ENCODE measurements around the gene PRPS2. TPM values are rescaled to one million over a fixed set of nuclear protein-coding genes. Genes with fewer than 3 reads are reported as not detected.

Gene PRPS2
- total RNA-seq, 1 experiment from 2014 or later, result 34.4 TPM

- in situ Hi-C loops (cut with HindIII; ENCODE audit: low pct_unique_long_range_greater_than_20kb, low sequenced_read_pairs), result no loop called here
- no peak for DNase-seq (ENCODE audit: low read depth, low spot score)
Observed at GRCh38 chrX:12799118-12799517, 7.9 kb downstream of the PRPS2 start.

- in situ Hi-C loops (cut with HindIII; ENCODE audit: low pct_unique_long_range_greater_than_20kb, low sequenced_read_pairs), result no loop called here
- no peak for DNase-seq (ENCODE audit: low read depth, low spot score)
Observed at GRCh38 chrX:12802741-12803140, 11.5 kb downstream of the PRPS2 start.

GRCh38 chrX:12804655-12805054, 13.4 kb downstream of the PRPS2 start:
- in situ Hi-C loops (cut with HindIII; ENCODE audit: low pct_unique_long_range_greater_than_20kb, low sequenced_read_pairs), result no loop called here
- peak; percentile 17 for DNase-seq (ENCODE audit: low read depth, low spot score)

GRCh38 chrX:12805333-12805732, 14.1 kb downstream of the PRPS2 start:
- DNase-seq (ENCODE audit: low read depth, low spot score), result no peak
- in situ Hi-C loops (cut with HindIII; ENCODE audit: low pct_unique_long_range_greater_than_20kb, low sequenced_read_pairs), result no loop called here

GRCh38 chrX:12811658-12812057, 20.4 kb downstream of the PRPS2 start:
- in situ Hi-C loops (cut with HindIII; ENCODE audit: low pct_unique_long_range_greater_than_20kb, low sequenced_read_pairs), result no loop called here
- no peak for DNase-seq (ENCODE audit: low read depth, low spot score)

GRCh38 chrX:12814420-12814819, 23.2 kb downstream of the PRPS2 start:
- DNase-seq (ENCODE audit: low read depth, low spot score), result peak; percentile 66
- in situ Hi-C loops (cut with HindIII; ENCODE audit: low pct_unique_long_range_greater_than_20kb, low sequenced_read_pairs), result no loop called here

GRCh38 chrX:12817528-12817927, 26.3 kb downstream of the PRPS2 start:
- DNase-seq (ENCODE audit: low read depth, low spot score), result no peak
- in situ Hi-C loops (cut with HindIII; ENCODE audit: low pct_unique_long_range_greater_than_20kb, low sequenced_read_pairs), result no loop called here

- in situ Hi-C loops (cut with HindIII; ENCODE audit: low pct_unique_long_range_greater_than_20kb, low sequenced_read_pairs), result no loop called here
- DNase-seq (ENCODE audit: low read depth, low spot score), result no peak
Observed at GRCh38 chrX:12819222-12819621, 28.0 kb downstream of the PRPS2 start.

GRCh38 chrX:12820737-12821136, 29.5 kb downstream of the PRPS2 start:
- in situ Hi-C loops (cut with HindIII; ENCODE audit: low pct_unique_long_range_greater_than_20kb, low sequenced_read_pairs), result no loop called here
- DNase-seq (ENCODE audit: low read depth, low spot score), result no peak

GRCh38 chrX:12824944-12825343, 33.7 kb downstream of the PRPS2 start:
- peak; percentile 44 for DNase-seq (ENCODE audit: low read depth, low spot score)
- in situ Hi-C loops (cut with HindIII; ENCODE audit: low pct_unique_long_range_greater_than_20kb, low sequenced_read_pairs), result no loop called here

GRCh38 chrX:12825801-12826200, 34.6 kb downstream of the PRPS2 start:
- in situ Hi-C loops (cut with HindIII; ENCODE audit: low pct_unique_long_range_greater_than_20kb, low sequenced_read_pairs), result no loop called here
- DNase-seq (ENCODE audit: low read depth, low spot score), result no peak

GRCh38 chrX:12843061-12843667, 52.0 kb downstream of the PRPS2 start:
- in situ Hi-C loops (cut with HindIII; ENCODE audit: low pct_unique_long_range_greater_than_20kb, low sequenced_read_pairs), result no loop called here

GRCh38 chrX:12843668-12844279, 52.6 kb downstream of the PRPS2 start:
- in situ Hi-C loops (cut with HindIII; ENCODE audit: low pct_unique_long_range_greater_than_20kb, low sequenced_read_pairs), result no loop called here
- DNase-seq (ENCODE audit: low read depth, low spot score), result no peak

More at GRCh38 chrX:12843061-12843667, 52.0 kb downstream of the PRPS2 start:
- no peak for DNase-seq (ENCODE audit: low read depth, low spot score)

- in situ Hi-C loops (cut with HindIII; ENCODE audit: low pct_unique_long_range_greater_than_20kb, low sequenced_read_pairs), result no loop called here
- no peak for DNase-seq (ENCODE audit: low read depth, low spot score)
Observed at GRCh38 chrX:12844319-12844718, 53.1 kb downstream of the PRPS2 start.

- in situ Hi-C loops (cut with HindIII; ENCODE audit: low pct_unique_long_range_greater_than_20kb, low sequenced_read_pairs), result no loop called here
- no peak for DNase-seq (ENCODE audit: low read depth, low spot score)
Observed at GRCh38 chrX:12865359-12865758, 74.1 kb downstream of the PRPS2 start.

- in situ Hi-C loops (cut with HindIII; ENCODE audit: low pct_unique_long_range_greater_than_20kb, low sequenced_read_pairs), result no loop called here
- DNase-seq (ENCODE audit: low read depth, low spot score), result no peak
Observed at GRCh38 chrX:12866451-12867377, 75.5 kb downstream of the PRPS2 start, which contains the start of gene TLR7. TLR7 (plus strand) TSS chrX:12867072; CDS start chrX:12867579, 507 bp downstream.

- in situ Hi-C loops (cut with HindIII; ENCODE audit: low pct_unique_long_range_greater_than_20kb, low sequenced_read_pairs), result no loop called here
- DNase-seq (ENCODE audit: low read depth, low spot score), result no peak
Observed at GRCh38 chrX:12867685-12868084, 76.5 kb downstream of the PRPS2 start.

GRCh38 chrX:12868747-12869146, 77.5 kb downstream of the PRPS2 start:
- in situ Hi-C loops (cut with HindIII; ENCODE audit: low pct_unique_long_range_greater_than_20kb, low sequenced_read_pairs), result no loop called here

More at GRCh38 chrX:12868747-12869146, 77.5 kb downstream of the PRPS2 start:
- no peak for DNase-seq (ENCODE audit: low read depth, low spot score)
